Mucosa of rectum (tissue), 2 donors: ENCODE measurements around the gene UBE2D3.

Source experiments
- H3K27ac ChIP-seq, 2 donors: one replicate each; pipeline ENCODE4 v1.7.0; 2013; ENCODE audit warnings: inconsistent platforms in 2 of 2, low read depth in 2 of 2, low read length in 2 of 2
- H3K27me3 ChIP-seq, 2 donors: one replicate each; pipeline ENCODE4 v1.7.0; 2013; ENCODE audit warnings: low read length in 2 of 2; ENCODE audit not compliant: control insufficient read depth in 2 of 2, insufficient read depth in 2 of 2
- H3K36me3 ChIP-seq, 2 donors: one replicate each; pipeline ENCODE4 v1.7.0; 2013; ENCODE audit warnings: low read length in 2 of 2; ENCODE audit not compliant: control insufficient read depth in 2 of 2, insufficient read depth in 2 of 2
- H3K4me1 ChIP-seq, 2 donors: one replicate each; pipeline ENCODE4 v1.7.0; 2013; ENCODE audit warnings: low read length in 2 of 2, mild to moderate bottlenecking in 1 of 2; ENCODE audit not compliant: control insufficient read depth in 2 of 2, insufficient read depth in 2 of 2
- H3K4me3 ChIP-seq, 2 donors: one replicate each; pipeline ENCODE4 v1.7.0; 2013; ENCODE audit warnings: low read length in 2 of 2
- H3K9ac ChIP-seq, 2 donors: one replicate each; pipeline ENCODE4 v1.7.0; 2013; ENCODE audit warnings: low read length in 2 of 2, low read depth in 1 of 2, mild to moderate bottlenecking in 1 of 2
- H3K9me3 ChIP-seq, 2 donors: one replicate each; pipeline ENCODE4 v1.7.0; 2013; ENCODE audit warnings: low read length in 2 of 2; ENCODE audit not compliant: control insufficient read depth in 2 of 2
- donor health status: healthy.
- donor health status: Normal muscosa, but diverticular disease.

UBE2D3 gene

GRCh38 chr4:102860611-102861324 lies 33.4 kb upstream of the UBE2D3 start:
- no peak overlapping the region for H3K27ac ChIP-seq
- H3K27me3 ChIP-seq, result no peaks in the 10 kb centered on the region
- no peak overlapping the region for H3K4me3 ChIP-seq
- no peak overlapping the region for H3K9ac ChIP-seq
- H3K9me3 ChIP-seq, result peaks cover 3% of the 10 kb centered on the region in 2 donors
- no peaks in the 10 kb centered on the region for H3K36me3 ChIP-seq
- no peaks in the 10 kb centered on the region for H3K4me1 ChIP-seq

- Histone ChIP-seq H3K4me3 (no peak overlapping the region), H3K27me3 (no peaks in the 10 kb centered on the region), H3K9me3 (peaks cover 3% of the 10 kb centered on the region in 2 donors), H3K4me1 (no peaks in the 10 kb centered on the region), H3K9ac (no peak overlapping the region), H3K27ac (no peak overlapping the region), H3K36me3 (no peaks in the 10 kb centered on the region)
Measured at GRCh38 chr4:102858828-102859464, 31.6 kb upstream of the UBE2D3 start.

- Histone ChIP-seq H3K4me3 (no peak overlapping the region), H3K36me3 (no peaks in the 10 kb centered on the region), H3K27ac (no peak overlapping the region), H3K9ac (no peak overlapping the region), H3K27me3 (no peaks in the 10 kb centered on the region), H3K4me1 (peaks cover 0 to 6% of the 10 kb centered on the region in 2 donors), H3K9me3 (no peaks in the 10 kb centered on the region)
Measured at GRCh38 chr4:102850370-102850769, 23.0 kb upstream of the UBE2D3 start.

- no peak overlapping the region for H3K27ac ChIP-seq
- no peaks in the 10 kb centered on the region for H3K36me3 ChIP-seq
- no peaks in the 10 kb centered on the region for H3K27me3 ChIP-seq
- H3K4me3 ChIP-seq, result no peak overlapping the region
- H3K4me1 ChIP-seq, result peaks cover 0 to 6% of the 10 kb centered on the region in 2 donors
- H3K9me3 ChIP-seq, result no peaks in the 10 kb centered on the region
- no peak overlapping the region for H3K9ac ChIP-seq
Measured at GRCh38 chr4:102849579-102850104, 22.3 kb upstream of the UBE2D3 start.

- no peak overlapping the region for H3K9ac ChIP-seq
- no peak overlapping the region for H3K27ac ChIP-seq
- no peaks in the 10 kb centered on the region for H3K27me3 ChIP-seq
Measured at GRCh38 chr4:102847687-102848086, 20.3 kb upstream of the UBE2D3 start.

GRCh38 chr4:102843938-102844337 lies 16.6 kb upstream of the UBE2D3 start:
- H3K27ac ChIP-seq, result no peak overlapping the region
- H3K9me3 ChIP-seq, result no peaks in the 10 kb centered on the region
- no peak overlapping the region for H3K9ac ChIP-seq
- H3K27me3 ChIP-seq, result no peaks in the 10 kb centered on the region
- H3K36me3 ChIP-seq, result no peaks in the 10 kb centered on the region
- no peak overlapping the region for H3K4me3 ChIP-seq
- H3K4me1 ChIP-seq, result no peaks in the 10 kb centered on the region

More at GRCh38 chr4:102847687-102848086, 20.3 kb upstream of the UBE2D3 start:
- Histone ChIP-seq H3K9me3 (no peaks in the 10 kb centered on the region), H3K4me1 (peaks cover 0 to 6% of the 10 kb centered on the region in 2 donors), H3K36me3 (no peaks in the 10 kb centered on the region), H3K4me3 (no peak overlapping the region)

GRCh38 chr4:102843273-102843672 lies 15.9 kb upstream of the UBE2D3 start:
- no peaks in the 10 kb centered on the region for H3K36me3 ChIP-seq
- no peaks in the 10 kb centered on the region for H3K4me1 ChIP-seq
- H3K9ac ChIP-seq, result no peak overlapping the region
- H3K9me3 ChIP-seq, result no peaks in the 10 kb centered on the region
- no peak overlapping the region for H3K27ac ChIP-seq
- H3K27me3 ChIP-seq, result no peaks in the 10 kb centered on the region
- no peak overlapping the region for H3K4me3 ChIP-seq

GRCh38 chr4:102842367-102842766 lies 15.0 kb upstream of the UBE2D3 start:
- no peaks in the 10 kb centered on the region for H3K9me3 ChIP-seq
- no peaks in the 10 kb centered on the region for H3K4me1 ChIP-seq
- no peaks in the 10 kb centered on the region for H3K27me3 ChIP-seq
- H3K4me3 ChIP-seq, result no peak overlapping the region
- no peaks in the 10 kb centered on the region for H3K36me3 ChIP-seq
- no peak overlapping the region for H3K27ac ChIP-seq
- no peak overlapping the region for H3K9ac ChIP-seq

- Histone ChIP-seq H3K9me3 (no peaks in the 10 kb centered on the region), H3K27me3 (no peaks in the 10 kb centered on the region), H3K27ac (no peak overlapping the region), H3K4me3 (no peak overlapping the region), H3K9ac (no peak overlapping the region), H3K36me3 (no peaks in the 10 kb centered on the region), H3K4me1 (no peaks in the 10 kb centered on the region)
Measured at GRCh38 chr4:102836596-102836995, 9.2 kb upstream of the UBE2D3 start.

GRCh38 chr4:102832667-102833066 lies 5.3 kb upstream of the UBE2D3 start:
- Histone ChIP-seq H3K27me3 (no peaks in the 10 kb centered on the region), H3K4me1 (peaks cover 8 to 12% of the 10 kb centered on the region in 2 donors), H3K4me3 (no peak overlapping the region), H3K9ac (no peak overlapping the region), H3K36me3 (no peaks in the 10 kb centered on the region), H3K27ac (no peak overlapping the region), H3K9me3 (no peaks in the 10 kb centered on the region)
